Measurements from ENCODE around the gene MS4A5. TPM values are rescaled to one million over a fixed set of nuclear protein-coding genes. Genes with fewer than 3 reads are reported as not detected.

The MS4A5 gene
- total and polyA plus RNA-seq, 10 of the 15 experiments (the other 5 are each of a cell fraction or from before 2014, with no cell fraction given) = not detected

- CTCF ChIA-PET = no interaction called here
- intact Hi-C loops (cut with micrococcal nuclease; ENCODE audit: unreplicated experiment) = no loop called here
Measured at GRCh38 chr11:60433401-60433800, 4.0 kb downstream of the MS4A5 start.

More at GRCh38 chr11:60433401-60433800, 4.0 kb downstream of the MS4A5 start:
- Histone ChIP-seq H3K27me3 (replicated peaks in 1 of 2; ENCODE audit: control insufficient read depth in 2 of 2, insufficient read depth in 2 of 2, low read length in 1 of 2) (no peaks in the 10 kb centered on the region), H3K4me1 (ENCODE audit: control insufficient read depth, insufficient read depth, low read length) (no peaks in the 10 kb centered on the region), H4K20me1 (ENCODE audit: control insufficient read depth, insufficient read depth) (no peaks in the 10 kb centered on the region), H2AFZ (ENCODE audit: control insufficient read depth, low read depth, low read length) (no peak overlapping the region), H3K9me3 (replicated peaks; ENCODE audit: control insufficient read depth, insufficient read depth, low read length) (no peaks in the 10 kb centered on the region), H3K79me2 (ENCODE audit: control insufficient read depth, insufficient read depth, low read length) (no peaks in the 10 kb centered on the region), H3K4me2 (ENCODE audit: control insufficient read depth, insufficient read depth) (no peak overlapping the region), H3K4me3 (no peak overlapping the region), H3K36me3 (ENCODE audit: control insufficient read depth in 2 of 2, insufficient read depth in 2 of 2, low read length in 1 of 2) (no peaks in the 10 kb centered on the region), H3K27ac (ENCODE audit: control insufficient read depth, insufficient read depth) (no peak overlapping the region), H3K9ac (ENCODE audit: control insufficient read depth, insufficient read depth, low read length) (no peak overlapping the region)
- 81% methylated on average over 4 of the region's 4 CpGs for WGBS (ENCODE audit: insufficient coverage, insufficient replicate concordance, low lambda C conversion rate, missing lambda C conversion rate)
- in situ Hi-C loops (cut with MboI) = no loop called here
- FAIRE-seq = no peak
- RAD21 ChIA-PET (ENCODE audit: unreplicated experiment) = no interaction called here
- no peak for ATAC-seq
- no peak for DNase-seq (ENCODE audit: low read depth, low spot score)
- TF ChIP-seq TAF1 (IDR thresholded peaks at IDR 0.05; ENCODE audit: borderline replicate concordance, low read depth, low read length) (no peak), EED (IDR thresholded peaks at IDR 0.05; ENCODE audit: low read depth) (no peak), YY1 (IDR thresholded peaks at IDR 0.05; ENCODE audit: low read depth, low read length) (no peak), TARDBP (IDR thresholded peaks at IDR 0.05; ENCODE audit: borderline replicate concordance) (no peak), NFXL1 (IDR thresholded peaks at IDR 0.05; ENCODE audit: borderline replicate concordance) (no peak), NRF1 (conservative IDR thresholded peaks at IDR 0.05; ENCODE audit: low read depth, low read length) (no peak), MLLT1 (IDR thresholded peaks at IDR 0.05) (no peak), CEBPB (IDR thresholded peaks at IDR 0.05; ENCODE audit: borderline replicate concordance in 1 of 2, low read depth in 2 of 2, low read length in 2 of 2) (no peak), RAD51 (IDR thresholded peaks at IDR 0.05) (no peak), RUNX3 (IDR thresholded peaks at IDR 0.05; ENCODE audit: low read length) (no peak), WRNIP1 (IDR thresholded peaks at IDR 0.05; ENCODE audit: borderline replicate concordance, low read depth, low read length) (no peak), ATF7 (IDR thresholded peaks at IDR 0.05; ENCODE audit: low read depth) (no peak), CBFB (IDR thresholded peaks at IDR 0.05; ENCODE audit: low read depth) (no peak), ZBTB40 (IDR thresholded peaks at IDR 0.05; ENCODE audit: borderline replicate concordance) (no peak), MXI1 (IDR thresholded peaks at IDR 0.05; ENCODE audit: low read depth, low read length) (no peak), MTA3 (IDR thresholded peaks at IDR 0.05; ENCODE audit: borderline replicate concordance, low read length) (no peak)
- SMC1A ChIA-PET (ENCODE audit: uncharacterized antibody, unreplicated experiment) = interaction anchor here (1.0 to 1.9 kb wide), 3 partner anchors 12 to 66 kb away, joined by 3 to 4 read pairs (median 4); no protein-coding TSS in a partner anchor
- POLR2A ChIA-PET = no interaction called here
- BruUV-seq (replicated peaks) = no TSS peak

Measured in GM12878 (cell line).